Breast epithelium (tissue), 4 donors: ENCODE results near the gene HSP90AB1. TPM values are rescaled to one million over a fixed set of nuclear protein-coding genes. Genes with fewer than 3 reads are reported as not detected.

Experiments used
- DNase-seq, 2 donors: peaks; one replicate each; pipeline ENCODE4 v3.0.0-alpha.2; 2019; ENCODE audit warnings: low spot score in 2 of 2
- H3K27ac ChIP-seq, 2 donors: fragments of 200-600 bp; sonication (generic) in 1 of 2; one replicate each; pipeline ENCODE4 v1.5.1; 2016 to 2019; ENCODE audit warnings: mild to moderate bottlenecking in 1 of 2
- H3K27me3 ChIP-seq, 2 donors: fragments of 200-600 bp; sonication (generic) in 1 of 2; one replicate each; pipeline versions ENCODE4 v1.5.1 to v1.6.0; 2017 to 2019; ENCODE audit warnings: control low read depth in 1 of 2, mild to moderate bottlenecking in 1 of 2
- H3K36me3 ChIP-seq: fragments of 200-600 bp; one replicate; pipeline ENCODE4 v1.5.1; 2019
- H3K4me1 ChIP-seq, 2 donors: fragments of 200-600 bp; sonication (generic); one replicate each; pipeline ENCODE4 v1.5.1; 2016 to 2019; ENCODE audit warnings: control low read depth in 1 of 2
- H3K4me3 ChIP-seq, 3 donors: fragments of 200-600 bp; sonication (generic); 1 replicate in 2 of 3; 2 replicates in 1 of 3; pipeline ENCODE4 v1.5.1; 2016 to 2019; ENCODE audit warnings: mild to moderate bottlenecking in 3 of 3, moderate library complexity in 2 of 3
- H3K9me3 ChIP-seq, 2 donors: fragments of 200-600 bp; sonication (generic) in 1 of 2; one replicate each; pipeline ENCODE4 v1.5.1; 2016 to 2019; ENCODE audit warnings: control low read depth in 1 of 2
- POLR2A ChIP-seq: fragments of 450-650 bp; IDR thresholded peaks from one replicate; pipeline ENCODE4 v1.6.1; 2016; ENCODE audit warnings: antibody characterized with exemption, mild to moderate bottlenecking, moderate library complexity
- POLR2AphosphoS5 ChIP-seq, 3 donors: sonication (generic); formaldehyde crosslinking; IDR thresholded peaks; one replicate each; pipeline ENCODE4 v1.6.1; 2017; ENCODE audit warnings: antibody characterized with exemption in 3 of 3
- intact Hi-C: fragments of 100-400 bp; cut with DNase I; formaldehyde crosslinking; loops from one replicate; pipeline ENCODE4 v1.15.1; 2023; ENCODE audit warnings: low total_unique reads
- total RNA-seq, 3 donors: library from RNA; depleted of rRNA; stranded (reverse); fragments of >200 nt; gene quantifications; one replicate each; pipeline ENCODE4 v1.1.0, GENCODE V29; 2016
- TF ChIP-seq, protein P1 (sequence below), 3 donors: fragments of 450-650 bp; IDR thresholded peaks; one replicate each; pipeline ENCODE4 v1.5.1; 2016 to 2017; ENCODE audit warnings: antibody characterized with exemption in 3 of 3, mild to moderate bottlenecking in 3 of 3, moderate library complexity in 3 of 3

HSP90AB1 gene
- total RNA-seq, 3 donors from 2014 or later, result 643 to 810 (median 662) TPM

DNA sequence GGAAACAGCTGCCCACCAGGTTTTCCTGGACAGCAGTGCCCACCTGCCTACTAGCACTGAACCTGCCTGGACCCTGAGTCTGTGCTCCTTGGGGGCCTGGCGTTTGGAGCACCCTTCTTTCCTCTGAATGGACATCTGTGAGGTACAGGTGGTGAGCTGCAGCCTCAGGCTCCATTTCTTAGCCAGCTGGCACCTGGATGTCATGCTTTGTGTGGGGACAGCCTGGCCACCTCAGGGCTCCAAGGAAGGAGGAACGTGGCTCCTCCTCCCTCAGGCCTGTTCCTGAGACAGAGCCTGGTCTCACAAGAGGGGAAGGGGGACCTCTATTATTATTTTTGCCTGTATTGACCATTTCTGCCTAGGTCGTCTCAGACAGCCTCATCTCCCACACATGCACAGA is 31.4 kb downstream of the HSP90AB1 start:
- Histone ChIP-seq H3K4me3 (no peak overlapping the region), H3K36me3 (no peaks in the 10 kb centered on the region), H3K4me1 (no peaks in the 10 kb centered on the region), H3K9me3 (no peaks in the 10 kb centered on the region), H3K27me3 (peaks cover 0 to 33% of the 10 kb centered on the region in 2 donors), H3K27ac (no peak overlapping the region)
- intact Hi-C loops, result no loop called here
- TF ChIP-seq POLR2AphosphoS5 (IDR thresholded peaks at IDR 0.05), result no peak
- TF ChIP-seq, protein P1, sequence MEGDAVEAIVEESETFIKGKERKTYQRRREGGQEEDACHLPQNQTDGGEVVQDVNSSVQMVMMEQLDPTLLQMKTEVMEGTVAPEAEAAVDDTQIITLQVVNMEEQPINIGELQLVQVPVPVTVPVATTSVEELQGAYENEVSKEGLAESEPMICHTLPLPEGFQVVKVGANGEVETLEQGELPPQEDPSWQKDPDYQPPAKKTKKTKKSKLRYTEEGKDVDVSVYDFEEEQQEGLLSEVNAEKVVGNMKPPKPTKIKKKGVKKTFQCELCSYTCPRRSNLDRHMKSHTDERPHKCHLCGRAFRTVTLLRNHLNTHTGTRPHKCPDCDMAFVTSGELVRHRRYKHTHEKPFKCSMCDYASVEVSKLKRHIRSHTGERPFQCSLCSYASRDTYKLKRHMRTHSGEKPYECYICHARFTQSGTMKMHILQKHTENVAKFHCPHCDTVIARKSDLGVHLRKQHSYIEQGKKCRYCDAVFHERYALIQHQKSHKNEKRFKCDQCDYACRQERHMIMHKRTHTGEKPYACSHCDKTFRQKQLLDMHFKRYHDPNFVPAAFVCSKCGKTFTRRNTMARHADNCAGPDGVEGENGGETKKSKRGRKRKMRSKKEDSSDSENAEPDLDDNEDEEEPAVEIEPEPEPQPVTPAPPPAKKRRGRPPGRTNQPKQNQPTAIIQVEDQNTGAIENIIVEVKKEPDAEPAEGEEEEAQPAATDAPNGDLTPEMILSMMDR (IDR thresholded peaks at IDR 0.05), result no peak
- no peak for TF ChIP-seq POLR2A
- DNase-seq, result no peak

DNA sequence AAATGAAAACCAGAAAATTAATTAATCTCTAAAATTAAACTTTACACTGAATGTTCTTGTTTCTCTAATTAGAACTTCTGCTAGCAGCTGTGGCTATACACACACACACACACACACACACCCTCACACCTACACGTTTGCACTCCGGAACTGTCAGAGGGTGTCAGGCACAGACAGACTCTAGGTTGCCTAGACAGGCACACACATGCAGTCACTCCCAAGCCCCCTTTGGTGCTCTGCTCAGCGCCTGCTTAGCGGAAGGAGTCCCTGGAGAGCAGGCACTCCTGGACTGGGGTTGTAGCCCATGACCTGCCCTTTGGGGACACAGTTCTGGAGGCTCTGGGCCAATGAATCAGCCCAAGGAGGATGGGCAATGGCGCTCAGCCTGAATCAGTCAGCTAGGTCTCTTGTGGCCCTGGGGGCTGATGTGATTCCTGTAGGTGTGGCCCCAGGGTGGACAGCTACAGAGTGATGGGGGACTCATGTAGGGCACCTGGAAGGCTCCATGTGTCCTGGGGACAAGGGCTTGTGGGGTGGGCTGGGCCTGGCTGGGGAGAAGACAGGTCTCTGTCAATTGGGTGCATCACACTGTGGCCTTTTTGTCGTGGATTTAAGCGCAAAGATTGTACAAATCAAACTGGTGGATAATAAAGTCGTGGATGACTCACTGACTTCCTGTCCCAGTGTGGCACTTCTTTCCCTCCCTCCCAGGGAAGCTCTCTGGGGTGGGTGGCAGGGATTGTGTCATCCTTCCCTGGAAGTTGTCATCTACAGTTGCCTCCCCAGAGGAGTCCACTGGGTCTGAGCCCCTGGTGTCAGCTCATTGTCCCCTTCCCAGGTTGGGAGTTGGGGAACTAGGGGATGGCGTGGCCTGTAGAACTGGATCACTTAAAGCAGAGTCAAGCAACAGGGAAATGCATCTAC is 32.1 kb downstream of the HSP90AB1 start:
- H3K27me3 ChIP-seq, result peaks cover 0 to 29% of the 10 kb centered on the region in 2 donors

DNA sequence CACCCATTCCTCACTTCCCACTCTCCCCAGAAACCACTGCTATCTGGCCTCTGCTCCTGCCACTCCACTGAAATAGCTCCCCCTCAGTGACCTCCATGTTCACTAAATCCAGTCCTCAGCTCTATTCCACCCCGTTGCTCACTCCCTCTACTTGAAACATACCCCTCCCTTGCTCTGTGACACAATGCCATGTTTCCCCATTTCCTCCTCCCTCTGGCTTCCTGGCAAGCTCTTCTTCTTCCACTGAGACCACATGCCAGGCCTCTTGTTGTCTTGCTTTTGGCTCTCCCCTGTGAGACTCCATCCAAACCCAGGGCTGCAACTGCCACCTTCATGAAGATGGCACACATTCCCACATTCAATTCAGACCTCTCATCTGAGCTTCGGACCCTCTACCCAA is 37.2 kb downstream of the HSP90AB1 start:
- Histone ChIP-seq H3K9me3 (no peaks in the 10 kb centered on the region), H3K27me3 (peaks cover 0 to 10% of the 10 kb centered on the region in 2 donors), H3K36me3 (no peaks in the 10 kb centered on the region), H3K4me1 (no peaks in the 10 kb centered on the region), H3K27ac (no peak overlapping the region), H3K4me3 (no peak overlapping the region)
- DNase-seq, result no peak
- intact Hi-C loops, result no loop called here
- TF ChIP-seq, protein P1 (IDR thresholded peaks at IDR 0.05), result no peak
- TF ChIP-seq POLR2A (no peak), POLR2AphosphoS5 (IDR thresholded peaks at IDR 0.05) (no peak)

More for the DNA sequence above, 32.1 kb downstream of the HSP90AB1 start:
- TF ChIP-seq POLR2A, result no peak
- no peak for TF ChIP-seq POLR2AphosphoS5 (IDR thresholded peaks at IDR 0.05)
- no peaks in the 10 kb centered on the region for H3K4me1 ChIP-seq
- no peaks in the 10 kb centered on the region for H3K9me3 ChIP-seq
- no peak overlapping the region for H3K4me3 ChIP-seq
- no peak overlapping the region for H3K27ac ChIP-seq
- intact Hi-C loops, result no loop called here
- no peak for DNase-seq
- H3K36me3 ChIP-seq, result no peaks in the 10 kb centered on the region

DNA sequence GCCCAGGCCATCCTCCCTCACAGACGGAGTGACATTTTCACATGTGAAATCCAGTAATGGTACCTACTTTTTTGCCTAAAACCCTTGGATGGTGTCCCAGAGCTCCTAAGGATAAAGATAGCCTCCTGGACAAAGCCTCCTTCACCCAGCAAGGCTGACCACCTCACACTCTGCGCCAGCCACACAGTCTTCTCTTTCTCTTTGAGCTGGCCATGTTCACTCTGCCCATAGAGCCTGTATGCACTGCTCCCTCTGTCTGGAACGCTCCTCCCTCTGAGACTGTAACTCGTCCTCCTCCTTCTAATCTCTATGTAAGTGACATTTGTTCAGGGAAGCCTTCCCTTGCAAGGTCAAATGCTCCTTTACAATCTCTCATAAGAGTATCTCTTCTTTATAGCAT is 38.0 kb downstream of the HSP90AB1 start:
- no peak for DNase-seq
- H3K27ac ChIP-seq, result no peak overlapping the region
- H3K4me1 ChIP-seq, result no peaks in the 10 kb centered on the region
- peaks cover 0 to 15% of the 10 kb centered on the region in 2 donors for H3K27me3 ChIP-seq
- no peak for TF ChIP-seq POLR2AphosphoS5 (IDR thresholded peaks at IDR 0.05)
- TF ChIP-seq, protein P1 (IDR thresholded peaks at IDR 0.05), result no peak
- TF ChIP-seq POLR2A, result no peak
- H3K36me3 ChIP-seq, result no peaks in the 10 kb centered on the region
- no peaks in the 10 kb centered on the region for H3K9me3 ChIP-seq
- H3K4me3 ChIP-seq, result no peak overlapping the region
- intact Hi-C loops, result no loop called here

DNA sequence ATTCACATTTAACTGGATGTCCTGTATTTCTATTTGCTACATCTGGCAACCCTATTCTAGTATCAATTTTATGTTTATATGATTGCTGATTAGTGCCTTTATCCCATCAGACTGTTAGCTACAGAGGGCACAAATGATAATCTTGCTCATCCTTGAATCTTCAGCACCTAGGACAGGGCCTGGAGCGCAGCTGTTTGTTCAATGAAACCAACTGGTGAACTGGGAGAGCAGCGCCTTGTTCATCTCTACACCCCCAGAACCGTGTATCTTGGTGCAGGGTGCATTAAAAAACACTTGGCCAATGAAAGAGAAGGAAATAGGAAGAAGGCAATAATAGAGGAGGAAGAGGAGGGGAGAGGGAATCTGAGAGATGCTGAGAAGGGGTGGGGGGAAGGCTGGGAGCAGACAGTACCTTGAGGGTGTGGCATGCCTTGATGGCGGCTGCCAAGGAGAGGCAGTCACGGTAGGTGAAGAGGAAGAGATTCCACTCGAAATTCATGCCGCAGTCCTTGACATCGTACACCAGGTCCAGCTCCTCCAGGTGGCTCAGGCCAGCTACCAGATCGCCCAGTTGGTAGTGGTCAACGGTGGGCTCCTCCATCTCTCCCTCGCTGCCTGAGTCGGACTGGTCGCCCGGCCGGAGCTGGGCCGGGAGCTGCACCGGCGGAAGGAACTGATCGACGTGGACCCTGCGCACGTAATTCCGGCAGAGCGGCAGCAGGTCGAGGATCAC is 38.8 kb downstream of the HSP90AB1 start:
- no peak overlapping the region for H3K4me3 ChIP-seq
- peaks cover 0 to 24% of the 10 kb centered on the region in 2 donors for H3K27me3 ChIP-seq
- H3K9me3 ChIP-seq, result no peaks in the 10 kb centered on the region
- H3K36me3 ChIP-seq, result no peaks in the 10 kb centered on the region
- no peaks in the 10 kb centered on the region for H3K4me1 ChIP-seq
- TF ChIP-seq POLR2AphosphoS5 (IDR thresholded peaks at IDR 0.05) (no peak), POLR2A (no peak)
- TF ChIP-seq, protein P1 (IDR thresholded peaks at IDR 0.05), result no peak
- intact Hi-C loops, result no loop called here
- no peak overlapping the region for H3K27ac ChIP-seq
- no peak for DNase-seq
